ENCODE results near the gene CA6. TPM values are rescaled to one million over a fixed set of nuclear protein-coding genes. Genes with fewer than 3 reads are reported as not detected.
"Not testable (repeated sequence)": the region's sequence is repeated elsewhere in the genome, so short reads cannot be mapped to it uniquely, and the experiment has no call there.

Gene CA6
- total RNA-seq, 1 experiment from 2014 or later = not detected

DNA sequence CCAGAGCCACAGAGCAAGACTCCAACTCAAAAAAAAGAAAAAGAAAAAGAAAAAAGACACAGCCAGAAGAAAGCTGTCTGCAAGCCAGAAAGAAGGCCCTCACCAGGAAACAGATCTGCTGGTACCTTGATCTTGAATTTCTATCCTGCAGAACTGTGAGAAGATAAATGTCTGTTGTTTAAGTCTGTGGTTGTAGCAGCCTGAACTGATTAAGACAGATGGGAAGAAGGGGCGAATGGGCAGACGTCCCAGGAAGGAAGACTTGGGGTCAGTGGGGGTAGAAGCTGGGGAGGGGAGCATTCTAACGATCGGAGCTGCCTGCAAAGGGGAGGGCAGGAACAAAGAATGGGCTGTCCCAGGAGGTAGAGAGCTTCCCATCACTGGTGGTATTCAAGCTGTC lies 74.2 kb downstream of the CA6 start:
- intact Hi-C loops (cut with micrococcal nuclease; ENCODE audit: unreplicated experiment) (no loop called here), in situ Hi-C loops (cut with HindIII; ENCODE audit: low pct_unique_long_range_greater_than_20kb, low sequenced_read_pairs) (no loop called here)
- ChIA-PET POLR2A (interaction anchor here (0.6 kb wide), 1 partner anchor 140 kb away, joined by 5 read pairs; no protein-coding TSS in a partner anchor), CTCF (interaction anchor here (0.7 to 1.3 kb wide), 2 partner anchors 15 to 72 kb away, joined by 3 to 5 read pairs; no protein-coding TSS in a partner anchor)
- no peak for ATAC-seq
- TF ChIP-seq, protein P1, sequence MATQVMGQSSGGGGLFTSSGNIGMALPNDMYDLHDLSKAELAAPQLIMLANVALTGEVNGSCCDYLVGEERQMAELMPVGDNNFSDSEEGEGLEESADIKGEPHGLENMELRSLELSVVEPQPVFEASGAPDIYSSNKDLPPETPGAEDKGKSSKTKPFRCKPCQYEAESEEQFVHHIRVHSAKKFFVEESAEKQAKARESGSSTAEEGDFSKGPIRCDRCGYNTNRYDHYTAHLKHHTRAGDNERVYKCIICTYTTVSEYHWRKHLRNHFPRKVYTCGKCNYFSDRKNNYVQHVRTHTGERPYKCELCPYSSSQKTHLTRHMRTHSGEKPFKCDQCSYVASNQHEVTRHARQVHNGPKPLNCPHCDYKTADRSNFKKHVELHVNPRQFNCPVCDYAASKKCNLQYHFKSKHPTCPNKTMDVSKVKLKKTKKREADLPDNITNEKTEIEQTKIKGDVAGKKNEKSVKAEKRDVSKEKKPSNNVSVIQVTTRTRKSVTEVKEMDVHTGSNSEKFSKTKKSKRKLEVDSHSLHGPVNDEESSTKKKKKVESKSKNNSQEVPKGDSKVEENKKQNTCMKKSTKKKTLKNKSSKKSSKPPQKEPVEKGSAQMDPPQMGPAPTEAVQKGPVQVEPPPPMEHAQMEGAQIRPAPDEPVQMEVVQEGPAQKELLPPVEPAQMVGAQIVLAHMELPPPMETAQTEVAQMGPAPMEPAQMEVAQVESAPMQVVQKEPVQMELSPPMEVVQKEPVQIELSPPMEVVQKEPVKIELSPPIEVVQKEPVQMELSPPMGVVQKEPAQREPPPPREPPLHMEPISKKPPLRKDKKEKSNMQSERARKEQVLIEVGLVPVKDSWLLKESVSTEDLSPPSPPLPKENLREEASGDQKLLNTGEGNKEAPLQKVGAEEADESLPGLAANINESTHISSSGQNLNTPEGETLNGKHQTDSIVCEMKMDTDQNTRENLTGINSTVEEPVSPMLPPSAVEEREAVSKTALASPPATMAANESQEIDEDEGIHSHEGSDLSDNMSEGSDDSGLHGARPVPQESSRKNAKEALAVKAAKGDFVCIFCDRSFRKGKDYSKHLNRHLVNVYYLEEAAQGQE (IDR thresholded peaks at IDR 0.05; ENCODE audit: insufficient read depth in 1 of 2, low read depth in 2 of 2, low read length in 1 of 2) = no peak
- TF ChIP-seq, protein P2, sequence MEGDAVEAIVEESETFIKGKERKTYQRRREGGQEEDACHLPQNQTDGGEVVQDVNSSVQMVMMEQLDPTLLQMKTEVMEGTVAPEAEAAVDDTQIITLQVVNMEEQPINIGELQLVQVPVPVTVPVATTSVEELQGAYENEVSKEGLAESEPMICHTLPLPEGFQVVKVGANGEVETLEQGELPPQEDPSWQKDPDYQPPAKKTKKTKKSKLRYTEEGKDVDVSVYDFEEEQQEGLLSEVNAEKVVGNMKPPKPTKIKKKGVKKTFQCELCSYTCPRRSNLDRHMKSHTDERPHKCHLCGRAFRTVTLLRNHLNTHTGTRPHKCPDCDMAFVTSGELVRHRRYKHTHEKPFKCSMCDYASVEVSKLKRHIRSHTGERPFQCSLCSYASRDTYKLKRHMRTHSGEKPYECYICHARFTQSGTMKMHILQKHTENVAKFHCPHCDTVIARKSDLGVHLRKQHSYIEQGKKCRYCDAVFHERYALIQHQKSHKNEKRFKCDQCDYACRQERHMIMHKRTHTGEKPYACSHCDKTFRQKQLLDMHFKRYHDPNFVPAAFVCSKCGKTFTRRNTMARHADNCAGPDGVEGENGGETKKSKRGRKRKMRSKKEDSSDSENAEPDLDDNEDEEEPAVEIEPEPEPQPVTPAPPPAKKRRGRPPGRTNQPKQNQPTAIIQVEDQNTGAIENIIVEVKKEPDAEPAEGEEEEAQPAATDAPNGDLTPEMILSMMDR (IDR thresholded peaks at IDR 0.05) = no peak
- no peak for TF ChIP-seq TCF7L2 (IDR thresholded peaks at IDR 0.05; ENCODE audit: low read depth, low read length)
- TF ChIP-seq POLR2AphosphoS5 (IDR thresholded peaks at IDR 0.05; ENCODE audit: low read depth, low read length) = no peak
- Histone ChIP-seq H3K27me3 (ENCODE audit: control insufficient read depth, insufficient read depth, low read length) (no peaks in the 10 kb centered on the region), H3K4me1 (ENCODE audit: control insufficient read depth, insufficient read depth, low read length) (no peaks in the 10 kb centered on the region), H3K27ac (ENCODE audit: low read length) (no peak overlapping the region), H3K36me3 (ENCODE audit: control insufficient read depth, insufficient read depth, low read length) (no peaks in the 10 kb centered on the region), H3K9me3 (ENCODE audit: control insufficient read depth, insufficient read depth, low read depth, low read length) (no peaks in the 10 kb centered on the region), H3K4me3 (ENCODE audit: low read depth in 2 of 2, low read length in 2 of 2) (no peak overlapping the region)
- no peak for DNase-seq (ENCODE audit: low read depth, low spot score)
- no TSS peak for BruUV-seq (replicated peaks)

DNA sequence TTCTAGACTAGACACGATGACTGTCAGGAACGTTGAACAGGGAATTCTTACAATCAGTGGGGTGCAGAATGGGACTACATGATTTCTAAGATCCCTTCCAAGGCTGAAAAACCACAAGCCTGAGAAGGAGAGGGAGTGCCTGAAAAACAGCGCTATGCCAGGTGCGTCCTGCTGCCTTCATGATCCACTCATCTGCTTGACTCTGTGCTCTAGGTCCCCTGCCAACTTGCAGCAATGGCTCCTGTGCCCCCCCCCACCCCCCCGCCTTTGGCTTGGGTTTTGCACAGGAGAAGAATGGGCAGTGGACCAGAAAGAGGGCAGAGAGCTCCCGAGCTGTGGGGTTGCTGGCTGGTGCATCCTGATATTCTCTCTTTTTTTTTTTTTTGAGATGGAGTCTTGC lies 74.6 kb downstream of the CA6 start:
- H3K27me3 ChIP-seq (ENCODE audit: control insufficient read depth, insufficient read depth, low read length) = no peaks in the 10 kb centered on the region
- H3K4me3 ChIP-seq (ENCODE audit: low read depth in 2 of 2, low read length in 2 of 2) = no peak overlapping the region
- POLR2A ChIA-PET = no interaction called here
- intact Hi-C loops (cut with micrococcal nuclease; ENCODE audit: unreplicated experiment) (no loop called here), in situ Hi-C loops (cut with HindIII; ENCODE audit: low pct_unique_long_range_greater_than_20kb, low sequenced_read_pairs) (no loop called here)
- BruUV-seq (replicated peaks) = no TSS peak
- H3K27ac ChIP-seq (ENCODE audit: low read length) = no peak overlapping the region
- H3K9me3 ChIP-seq (ENCODE audit: control insufficient read depth, insufficient read depth, low read depth, low read length) = no peaks in the 10 kb centered on the region
- TF ChIP-seq, protein P1 (IDR thresholded peaks at IDR 0.05; ENCODE audit: insufficient read depth in 1 of 2, low read depth in 2 of 2, low read length in 1 of 2) = no peak
- TF ChIP-seq, protein P2 (IDR thresholded peaks at IDR 0.05) = no peak
- TF ChIP-seq TCF7L2 (IDR thresholded peaks at IDR 0.05; ENCODE audit: low read depth, low read length) (no peak), SIN3A (IDR thresholded peaks at IDR 0.05; ENCODE audit: borderline replicate concordance, insufficient read depth, low read depth, low read length) (no peak), POLR2AphosphoS5 (IDR thresholded peaks at IDR 0.05; ENCODE audit: low read depth, low read length) (no peak)
- ATAC-seq (no peak), DNase-seq (ENCODE audit: low read depth, low spot score) (no peak)
- no peaks in the 10 kb centered on the region for H3K36me3 ChIP-seq (ENCODE audit: control insufficient read depth, insufficient read depth, low read length)
- no peaks in the 10 kb centered on the region for H3K4me1 ChIP-seq (ENCODE audit: control insufficient read depth, insufficient read depth, low read length)
- CTCF ChIA-PET = interaction anchor here (0.7 to 1.3 kb wide), 2 partner anchors 15 to 72 kb away, joined by 3 to 5 read pairs; no protein-coding TSS in a partner anchor

DNA sequence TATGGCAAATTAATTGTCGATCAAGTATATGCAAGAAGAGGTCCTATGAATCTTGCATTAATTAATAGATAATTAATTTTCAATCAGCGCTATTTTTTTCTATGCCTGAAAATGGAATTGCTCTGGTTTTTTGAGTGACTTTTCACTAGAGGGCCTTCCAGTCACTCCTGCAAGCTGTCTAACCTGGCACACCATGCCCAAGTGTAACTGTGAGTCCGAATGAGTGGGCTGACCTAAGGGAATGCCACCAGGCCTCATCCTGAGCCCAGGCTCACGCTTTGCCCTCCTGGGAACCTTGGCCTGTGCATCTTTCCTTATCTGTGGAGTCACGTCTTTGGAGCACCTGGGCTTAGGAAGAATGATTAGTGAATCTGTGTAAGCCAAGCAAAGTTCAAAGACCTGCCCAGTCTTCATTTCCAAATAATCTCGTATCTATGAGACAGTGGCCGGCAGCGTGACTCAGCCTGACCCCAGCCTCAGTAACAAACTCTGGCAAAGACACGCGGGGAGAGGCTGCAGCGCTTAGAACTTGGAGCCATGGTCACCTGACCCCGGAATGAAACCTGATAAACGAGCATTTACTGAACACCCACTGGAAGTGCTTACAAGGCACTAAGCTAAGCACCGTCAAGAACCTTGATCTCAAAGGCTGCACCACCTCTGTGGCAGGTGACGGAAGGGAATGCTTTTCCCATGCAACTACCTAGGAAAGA lies 76.5 kb downstream of the CA6 start:
- H3K27me3 ChIP-seq (ENCODE audit: control insufficient read depth, insufficient read depth, low read length); ATAC-seq; H3K4me1 ChIP-seq (ENCODE audit: control insufficient read depth, insufficient read depth, low read length); in situ Hi-C loops (cut with HindIII; ENCODE audit: low pct_unique_long_range_greater_than_20kb, low sequenced_read_pairs); H3K9me3 ChIP-seq (ENCODE audit: control insufficient read depth, insufficient read depth, low read depth, low read length); DNase-seq (ENCODE audit: low read depth, low spot score); H3K4me3 ChIP-seq (ENCODE audit: low read depth in 2 of 2, low read length in 2 of 2); H3K36me3 ChIP-seq (ENCODE audit: control insufficient read depth, insufficient read depth, low read length); intact Hi-C loops (cut with micrococcal nuclease; ENCODE audit: unreplicated experiment); BruUV-seq (replicated peaks); H3K27ac ChIP-seq (ENCODE audit: low read length); CTCF ChIA-PET: not testable (repeated sequence)
- POLR2A ChIA-PET = interaction anchor here (0.7 kb wide), 1 partner anchor 24 kb away, joined by 3 read pairs; no protein-coding TSS in a partner anchor
